GM12878 (cell line): ENCODE data around the gene DND1. TPM values are rescaled to one million over a fixed set of nuclear protein-coding genes. Genes with fewer than 3 reads are reported as not detected.
A peak's percentile ranks its signal among the peaks of the same experiment; 100 is the strongest.

ENCODE experiments used
- ATAC-seq: fragments of 200-7000 bp; cut with Tn5 transposase; 3 replicates; pipeline ENCODE4 v1.9.1; 2020; ENCODE audit warnings: mild to moderate bottlenecking, moderate library complexity
- BruUV-seq: library from RNA; stranded (reverse); fragments of 400-500 nt; replicated peaks from 2 replicates; lab custom pipeline; 2021; lab: Mats Ljungman, UMichigan
- CTCF ChIA-PET: fragments of 300-600 bp; sonication (Branson Sonifier 250); formaldehyde crosslinking; extraction: SDS; loops from one replicate; lab custom pipeline; 2021; ENCODE audit warnings: inconsistent platforms; lab: Yijun Ruan, JAX
- POLR2A ChIA-PET: fragments of 350-600 bp; formaldehyde crosslinking; extraction: SDS; loops from one replicate; lab custom pipeline; 2021; ENCODE audit warnings: inconsistent platforms; lab: Charles Lee
- RAD21 ChIA-PET: fragments of 300-600 bp; sonication (Branson Sonifier 250); formaldehyde crosslinking; loops from one replicate; lab custom pipeline; 2023; ENCODE audit warnings: antibody characterized with exemption; ENCODE audit not compliant: unreplicated experiment; lab: Charles Lee
- SMC1A ChIA-PET: fragments of 300-600 bp; sonication (Branson Sonifier 250); formaldehyde crosslinking; loops from one replicate; lab custom pipeline; 2023; ENCODE audit not compliant: unreplicated experiment, uncharacterized antibody; lab: Charles Lee
- DNase-seq: peaks from one replicate; pipeline ENCODE4 v3.0.0-alpha.2; 2011; ENCODE audit warnings: low read depth, low spot score
- FAIRE-seq: peaks from 3 replicates; lab custom pipeline; 2011; peaks lifted over from hg19 to GRCh38; lab: Jason Lieb, UNC
- H2AFZ ChIP-seq: 2 replicates; pipeline ENCODE4 v1.6.0; 2011; ENCODE audit warnings: low read depth, low read length, control low read depth; ENCODE audit not compliant: control insufficient read depth
- H3K27ac ChIP-seq: 2 replicates; pipeline ENCODE4 v1.5.1; 2011; ENCODE audit warnings: control low read depth; ENCODE audit not compliant: control insufficient read depth, insufficient read depth
- H3K27me3 ChIP-seq, 2 experiments: replicated peaks in 1 of 2; 2 replicates each; pipeline versions ENCODE4 v1.6.0 to v1.6.1; 2011; ENCODE audit warnings: low read length in 1 of 2; ENCODE audit not compliant: control insufficient read depth in 2 of 2, insufficient read depth in 2 of 2
- H3K36me3 ChIP-seq, 2 experiments: 2 replicates each; pipeline ENCODE4 v1.5.1; 2011; ENCODE audit warnings: low read length in 1 of 2; ENCODE audit not compliant: control insufficient read depth in 2 of 2, insufficient read depth in 2 of 2
- H3K4me1 ChIP-seq: 2 replicates; pipeline ENCODE4 v1.6.1; 2011; ENCODE audit warnings: mild to moderate bottlenecking, low read length, moderate library complexity, mixed read lengths; ENCODE audit not compliant: control insufficient read depth, insufficient read depth
- H3K4me2 ChIP-seq: 2 replicates; pipeline ENCODE4 v1.6.0; 2011; ENCODE audit warnings: control low read depth; ENCODE audit not compliant: control insufficient read depth, insufficient read depth
- H3K4me3 ChIP-seq: fragments of 200-600 bp; sonication (generic); 2 replicates; pipeline ENCODE4 v1.5.1; 2016
- H3K79me2 ChIP-seq: 2 replicates; pipeline ENCODE4 v1.6.0; 2011; ENCODE audit warnings: low read length; ENCODE audit not compliant: control insufficient read depth, insufficient read depth
- H3K9ac ChIP-seq: 2 replicates; pipeline ENCODE4 v1.8.0; 2011; ENCODE audit warnings: low read length, control low read depth, mixed read lengths; ENCODE audit not compliant: control insufficient read depth, insufficient read depth
- H3K9me3 ChIP-seq: replicated peaks from 3 replicates; pipeline ENCODE4 v1.5.1; 2011; ENCODE audit warnings: mild to moderate bottlenecking, low read length; ENCODE audit not compliant: control insufficient read depth, insufficient read depth
- H4K20me1 ChIP-seq: 2 replicates; pipeline ENCODE4 v1.6.0; 2011; ENCODE audit not compliant: control insufficient read depth, insufficient read depth
- CBFB ChIP-seq: IDR thresholded peaks from 2 replicates; pipeline ENCODE4 v1.6.1; 2016; ENCODE audit warnings: antibody characterized with exemption, low read depth
- CREB1 ChIP-seq: IDR thresholded peaks from 2 replicates; pipeline ENCODE4 v1.6.1; 2012; ENCODE audit warnings: low read depth, mild to moderate bottlenecking, inconsistent platforms
- HDAC6 ChIP-seq: fragments of 200-600 bp; sonication (generic); IDR thresholded peaks from one replicate; pipeline ENCODE4 v1.8.0; 2017; ENCODE audit warnings: antibody characterized with exemption; ENCODE audit not compliant: unreplicated experiment
- IKZF1 ChIP-seq: fragments of 450-650 bp; conservative IDR thresholded peaks from 2 replicates; pipeline ENCODE4 v1.6.1; 2017; ENCODE audit warnings: antibody characterized with exemption, mild to moderate bottlenecking
- IKZF2 ChIP-seq, 2 experiments: fragments of 450-650 bp; IDR thresholded peaks; 2 replicates each; pipeline ENCODE4 v1.6.1; 2017; ENCODE audit warnings: mild to moderate bottlenecking in 2 of 2, moderate library complexity in 2 of 2
- KAT2A ChIP-seq: conservative IDR thresholded peaks from 2 replicates; pipeline ENCODE4 v1.6.1; 2011; ENCODE audit warnings: low read depth, low read length; ENCODE audit not compliant: control insufficient read depth
- KLF5 ChIP-seq: fragments of 450-650 bp; IDR thresholded peaks from 2 replicates; pipeline ENCODE4 v1.6.1; 2014; ENCODE audit warnings: mild to moderate bottlenecking; ENCODE audit not compliant: partially characterized antibody
- NBN ChIP-seq: fragments of 450-650 bp; IDR thresholded peaks from 2 replicates; pipeline ENCODE4 v1.6.1; 2016
- POLR2AphosphoS5 ChIP-seq: IDR thresholded peaks from 2 replicates; pipeline ENCODE4 v1.6.1; 2011; ENCODE audit warnings: mild to moderate bottlenecking, low read length, inconsistent platforms
- SIN3A ChIP-seq: IDR thresholded peaks from 2 replicates; pipeline ENCODE4 v1.6.1; 2012; ENCODE audit warnings: low read depth, low read length, improper control_type of control experiment
- STAT1 ChIP-seq: fragments of 450-650 bp; conservative IDR thresholded peaks from 2 replicates; pipeline ENCODE4 v1.6.1; 2014; ENCODE audit warnings: antibody characterized with exemption, mild to moderate bottlenecking
- SUPT20H ChIP-seq: IDR thresholded peaks from 2 replicates; pipeline ENCODE4 v1.6.1; 2011; ENCODE audit warnings: low read depth, mild to moderate bottlenecking, low read length, moderate library complexity, borderline replicate concordance; ENCODE audit not compliant: control insufficient read depth
- TCF7 ChIP-seq: IDR thresholded peaks from 2 replicates; pipeline ENCODE4 v1.6.1; 2014; ENCODE audit warnings: antibody characterized with exemption, borderline replicate concordance
- WGBS: methylation state at CpG from one replicate; pipeline ENCODE4 v1.1.6; 2016; ENCODE audit warnings: low lambda C conversion rate; ENCODE audit not compliant: insufficient replicate concordance, insufficient coverage; ENCODE audit errors: missing lambda C conversion rate; 5-methylcytosine and 5-hydroxymethylcytosine counted together
- in situ Hi-C: fragments of 300-500 bp; cut with MboI; formaldehyde crosslinking; loops from 9 replicates; pipeline ENCODE4 v1.14.3; 2018; ENCODE audit warnings: mixed read lengths
- intact Hi-C: fragments of 100-400 bp; cut with micrococcal nuclease; formaldehyde crosslinking; loops from one replicate; pipeline ENCODE4 v1.14.2; 2022; ENCODE audit not compliant: unreplicated experiment
- polyA plus RNA-seq, 11 experiments: library from polyadenylated mRNA; depleted of rRNA in 4 of 11; unstranded in 6 of 11; stranded (reverse) in 5 of 11; fragments of >200 nt; fragmentation: Nextera tagmentation in 4 of 11; fragmentation: Illumina TruSeq in 1 of 11; extraction: Ambion mirVana in 4 of 11; extraction: Trizol in 1 of 11; gene quantifications; 1 replicate in 1 of 11; 2 replicates in 10 of 11; pipeline versions ENCODE4 v1.2.1 to v1.2.3, GENCODE V29; 2011 to 2016; ENCODE audit warnings: inconsistent platforms in 2 of 11, missing spikeins in 2 of 11, low read depth in 1 of 11
- total RNA-seq, 4 experiments: library from RNA; depleted of rRNA in 3 of 4; stranded (reverse); fragments of >200 nt in 3 of 4; fragmentation: Illumina TruSeq in 1 of 4; extraction: Trizol in 1 of 4; gene quantifications; 2 replicates each; pipeline versions ENCODE4 v1.2.1 to v1.2.3, GENCODE V29; 2013 to 2021
- TF ChIP-seq, protein P1 (sequence below): fragments of 450-650 bp; IDR thresholded peaks from 2 replicates; pipeline ENCODE4 v1.6.1; 2017; ENCODE audit warnings: mild to moderate bottlenecking, low read depth, inconsistent platforms; ENCODE audit not compliant: poor library complexity, severe bottlenecking

The DND1 gene
- total and polyA plus RNA-seq, 10 of the 15 experiments (the other 5 are each of a cell fraction or from before 2014, with no cell fraction given): 0.15 to 2.9 (median 0.73) TPM; not detected in 2

DNA sequence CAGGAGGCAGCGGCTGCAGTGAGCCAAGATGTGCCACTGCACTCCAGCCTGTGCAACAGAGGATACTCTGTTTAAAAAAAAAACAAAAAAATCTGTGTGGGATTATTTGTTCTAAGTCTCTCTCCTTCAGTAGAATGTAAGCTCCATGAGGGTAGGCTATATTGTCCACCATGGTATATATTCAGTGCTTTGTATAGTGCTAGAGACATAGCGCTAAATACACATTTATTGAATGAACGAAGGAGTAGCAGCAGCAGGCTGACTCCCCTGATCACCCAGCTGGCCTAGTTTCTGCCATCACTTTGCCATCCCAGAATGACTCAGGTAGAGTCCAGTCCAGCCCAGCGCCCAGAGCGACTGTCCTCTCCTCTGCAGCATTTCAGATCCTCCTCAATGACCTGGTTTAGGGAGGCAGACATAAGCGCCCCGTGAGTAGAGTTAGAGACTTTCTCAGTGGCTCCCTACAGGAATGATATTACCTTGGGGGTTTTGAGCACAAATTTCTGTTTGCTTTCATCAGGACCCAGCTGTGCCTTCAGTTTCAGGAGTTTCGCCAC, 17.1 kb upstream of the DND1 start:
- 59% methylated on average over 8 of the region's 8 CpGs for WGBS
- peaks cover 41% of the 10 kb centered on the region for H3K79me2 ChIP-seq
- DNase-seq: no peak
- no peak for TF ChIP-seq TCF7
- TF ChIP-seq IKZF2 (IDR thresholded peaks at IDR 0.05): no peak
- no peak for TF ChIP-seq KAT2A
- TF ChIP-seq KLF5: no peak
- H3K4me3 ChIP-seq: peak overlapping the region; percentile 89
- H2AFZ ChIP-seq: peak overlapping the region; percentile 87
- RAD21 ChIA-PET: interaction anchor here (0.6 to 1.5 kb wide), 7 partner anchors 10 to 288 kb away, joined by 3 to 8 read pairs (median 4); partner anchors contain the start of genes IK, NDUFA2 and ZMAT2
- POLR2A ChIA-PET: interaction anchor here (0.6 to 1.7 kb wide), 11 partner anchors 10 to 286 kb away, joined by 3 to 15 read pairs (median 5); partner anchors contain the start of genes APBB3, IK, NDUFA2 and WDR55
- peak overlapping the region; percentile 74 for H3K27ac ChIP-seq
- TSS peak; percentile 79 for BruUV-seq
- FAIRE-seq: peak; percentile 59
- H3K27me3 ChIP-seq: no peaks in the 10 kb centered on the region
- intact Hi-C loops: loop anchor here (2.0 kb wide), 1 partner anchor 290 kb away; the partner anchor contains the start of gene ANKHD1
- H3K9me3 ChIP-seq: no peaks in the 10 kb centered on the region
- no peaks in the 10 kb centered on the region for H4K20me1 ChIP-seq
- SMC1A ChIA-PET: interaction anchor here (0.9 to 3.6 kb wide), 11 partner anchors 10 to 479 kb away, joined by 3 to 16 read pairs (median 4); partner anchors contain the start of genes EIF4EBP3, IK, NDUFA2 and ZMAT2
- ATAC-seq: peak; percentile 35
- H3K36me3 ChIP-seq: peaks cover 2 to 10% of the 10 kb centered on the region in 2 experiments; a peak in 3 of 4 replicates
- in situ Hi-C loops: no loop called here
- CTCF ChIA-PET: interaction anchor here (0.6 to 2.6 kb wide), 13 partner anchors 10 to 877 kb away, joined by 3 to 9 read pairs (median 3); partner anchors contain the start of genes ANKHD1 and ZMAT2
- H3K4me2 ChIP-seq: peak overlapping the region; percentile 88
- H3K4me1 ChIP-seq: peaks cover 4% of the 10 kb centered on the region; the same call in 1 of the 2 replicates
- peak overlapping the region; percentile 80 for H3K9ac ChIP-seq

DNA sequence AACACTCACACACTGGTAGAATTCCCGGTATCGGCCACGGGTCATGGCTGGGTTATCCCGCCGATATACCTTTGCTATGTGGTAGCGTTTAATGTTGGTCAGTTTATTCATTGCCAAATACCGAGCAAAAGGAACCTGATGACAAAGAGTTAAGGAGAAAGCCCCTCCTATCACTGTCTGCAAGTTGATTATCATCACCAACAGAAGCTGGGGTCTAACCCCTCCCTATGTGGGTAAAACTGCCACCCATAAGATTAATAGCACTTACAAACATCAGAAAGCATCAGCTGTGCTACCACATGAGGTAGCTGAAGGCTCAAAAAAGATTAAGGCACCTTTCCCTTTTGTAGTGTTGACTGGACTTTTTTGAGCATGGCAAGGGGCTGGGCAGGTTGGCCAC, 5.6 kb upstream of the DND1 start:
- no peak for DNase-seq
- H3K4me1 ChIP-seq: no peaks in the 10 kb centered on the region
- H3K9ac ChIP-seq: no peak overlapping the region
- ChIA-PET CTCF (interaction anchor here (1.2 kb wide), 1 partner anchor 12 kb away, joined by 3 read pairs; the partner anchor contains the start of genes HARS1 and HARS2), SMC1A (interaction anchor here (2.0 kb wide), 1 partner anchor 12 kb away, joined by 9 read pairs; the partner anchor contains the start of genes HARS1 and HARS2), RAD21 (no interaction called here), POLR2A (no interaction called here)
- no peak overlapping the region for H3K4me3 ChIP-seq
- intact Hi-C loops (no loop called here), in situ Hi-C loops (no loop called here)
- FAIRE-seq: peak; percentile 56
- BruUV-seq: no TSS peak
- no peaks in the 10 kb centered on the region for H3K79me2 ChIP-seq
- H2AFZ ChIP-seq: no peak overlapping the region
- no peak overlapping the region for H3K27ac ChIP-seq
- no peaks in the 10 kb centered on the region for H3K9me3 ChIP-seq
- H3K36me3 ChIP-seq: peaks cover 24 to 33% of the 10 kb centered on the region in 2 experiments
- no peaks in the 10 kb centered on the region; the same call in 1 of the 2 replicates for H4K20me1 ChIP-seq
- ATAC-seq: no peak
- H3K4me2 ChIP-seq: no peak overlapping the region
- H3K27me3 ChIP-seq: no peaks in the 10 kb centered on the region
- 96% methylated on average over 7 of the region's 7 CpGs for WGBS
- TF ChIP-seq, protein P1, sequence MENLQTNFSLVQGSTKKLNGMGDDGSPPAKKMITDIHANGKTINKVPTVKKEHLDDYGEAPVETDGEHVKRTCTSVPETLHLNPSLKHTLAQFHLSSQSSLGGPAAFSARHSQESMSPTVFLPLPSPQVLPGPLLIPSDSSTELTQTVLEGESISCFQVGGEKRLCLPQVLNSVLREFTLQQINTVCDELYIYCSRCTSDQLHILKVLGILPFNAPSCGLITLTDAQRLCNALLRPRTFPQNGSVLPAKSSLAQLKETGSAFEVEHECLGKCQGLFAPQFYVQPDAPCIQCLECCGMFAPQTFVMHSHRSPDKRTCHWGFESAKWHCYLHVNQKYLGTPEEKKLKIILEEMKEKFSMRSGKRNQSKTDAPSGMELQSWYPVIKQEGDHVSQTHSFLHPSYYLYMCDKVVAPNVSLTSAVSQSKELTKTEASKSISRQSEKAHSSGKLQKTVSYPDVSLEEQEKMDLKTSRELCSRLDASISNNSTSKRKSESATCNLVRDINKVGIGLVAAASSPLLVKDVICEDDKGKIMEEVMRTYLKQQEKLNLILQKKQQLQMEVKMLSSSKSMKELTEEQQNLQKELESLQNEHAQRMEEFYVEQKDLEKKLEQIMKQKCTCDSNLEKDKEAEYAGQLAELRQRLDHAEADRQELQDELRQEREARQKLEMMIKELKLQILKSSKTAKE: no peak
- TF ChIP-seq SIN3A (no peak), CBFB (no peak), NBN (no peak), IKZF1 (no peak), HDAC6 (no peak), CREB1 (no peak), POLR2AphosphoS5 (no peak), SUPT20H (no peak), STAT1 (no peak)
